Left renal cortex interstitium (tissue), 4 donors: ENCODE data around the gene PPP6R1. TPM values are rescaled to one million over a fixed set of nuclear protein-coding genes. Genes with fewer than 3 reads are reported as not detected.

ENCODE experiments used
- DNase-seq, 4 donors: peaks; one replicate each; pipeline ENCODE4 v3.0.0-alpha.2; 2013; ENCODE audit warnings: low read depth in 4 of 4, low spot score in 2 of 4, missing footprints in 1 of 4
- polyA plus RNA-seq, 4 donors: library from polyadenylated mRNA; unstranded; fragments of 120-200 nt; gene quantifications; one replicate each; pipeline ENCODE4 v1.2.1, GENCODE V29; 2013; ENCODE audit not compliant: insufficient read length in 4 of 4

PPP6R1 gene
- polyA plus RNA-seq, 4 donors = 37.3 to 61.5 (median 51.1) TPM

DNA sequence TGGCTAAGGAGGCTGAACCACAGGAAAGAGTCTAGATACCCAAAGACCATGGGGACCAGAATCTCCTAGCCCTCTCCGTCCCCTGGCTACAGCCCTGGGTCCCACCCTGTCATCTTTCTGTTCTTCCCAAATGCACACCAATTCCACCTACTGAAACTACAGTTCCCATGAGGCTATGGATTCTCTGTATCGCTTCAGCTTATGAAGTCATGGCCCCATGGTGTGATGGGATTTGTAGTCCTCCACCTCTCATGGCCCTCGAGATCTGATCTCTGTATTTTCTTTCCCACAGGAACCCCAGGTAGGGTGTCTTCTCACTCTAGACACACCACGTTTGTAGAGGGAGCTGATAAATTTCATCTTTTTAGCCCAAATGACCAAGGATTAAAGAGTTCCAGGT is 61.3 kb downstream of the PPP6R1 start:
- no peak for DNase-seq

DNA sequence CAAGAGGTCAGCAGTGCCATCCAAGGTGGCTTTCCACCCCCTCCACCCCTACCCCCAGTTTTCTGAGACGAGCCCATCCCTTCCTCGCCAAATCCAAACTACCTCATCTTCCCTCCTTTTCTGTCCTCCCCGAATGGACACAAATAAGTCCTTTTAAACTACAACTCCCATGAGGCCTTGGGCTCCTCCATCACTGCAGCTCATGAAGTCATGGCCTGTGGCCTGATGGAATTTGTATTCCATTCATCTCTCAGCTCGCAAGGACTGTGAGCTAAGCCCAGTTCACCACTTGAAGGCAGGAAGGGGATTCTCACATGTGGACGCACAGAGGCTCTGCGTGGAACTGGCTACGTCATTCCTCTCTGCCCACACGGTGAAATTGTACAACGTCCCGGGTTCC is 62.0 kb downstream of the PPP6R1 start:
- DNase-seq = no peak

DNA sequence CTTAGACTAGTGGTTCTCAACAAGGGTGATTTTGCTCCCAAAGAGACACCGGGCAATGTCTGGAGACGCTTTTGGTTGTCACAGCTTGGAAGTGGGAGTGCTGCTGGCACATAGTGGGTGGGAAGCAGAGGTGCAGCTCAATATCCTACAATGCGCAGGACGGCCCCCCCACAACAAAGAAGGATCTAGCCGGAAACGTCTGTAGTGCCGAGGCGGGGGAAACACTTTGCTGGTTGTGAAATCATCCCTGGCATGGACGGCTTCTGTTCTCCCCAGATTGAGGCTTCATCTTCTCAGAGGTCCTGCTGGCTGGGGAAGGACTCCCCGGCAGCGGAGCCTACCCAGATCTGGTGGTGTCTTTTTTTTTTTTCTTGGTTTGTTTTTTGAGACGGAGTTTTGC is 65.3 kb downstream of the PPP6R1 start:
- no peak for DNase-seq

DNA sequence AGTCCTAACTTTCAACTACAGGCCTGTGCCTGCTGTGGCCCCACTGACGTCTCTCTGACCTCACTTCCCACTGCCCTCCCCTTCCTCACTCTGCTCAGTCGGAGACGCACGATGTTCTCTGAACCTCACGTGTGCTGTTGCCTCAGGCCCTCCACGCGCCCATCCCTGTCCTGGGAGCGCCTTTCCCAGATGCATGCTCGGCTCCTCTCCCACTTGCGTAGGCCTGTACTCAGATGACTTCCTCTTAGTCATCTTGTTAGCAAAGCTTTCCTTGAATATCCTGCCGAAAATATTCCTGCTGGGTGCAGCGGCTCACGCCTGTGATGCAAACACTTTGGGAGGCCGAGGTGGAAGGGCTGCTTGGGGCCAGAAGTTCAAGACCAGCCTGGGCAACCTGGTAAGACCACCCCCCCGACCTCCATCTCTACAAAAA is 69.4 kb downstream of the PPP6R1 start:
- no peak for DNase-seq

DNA sequence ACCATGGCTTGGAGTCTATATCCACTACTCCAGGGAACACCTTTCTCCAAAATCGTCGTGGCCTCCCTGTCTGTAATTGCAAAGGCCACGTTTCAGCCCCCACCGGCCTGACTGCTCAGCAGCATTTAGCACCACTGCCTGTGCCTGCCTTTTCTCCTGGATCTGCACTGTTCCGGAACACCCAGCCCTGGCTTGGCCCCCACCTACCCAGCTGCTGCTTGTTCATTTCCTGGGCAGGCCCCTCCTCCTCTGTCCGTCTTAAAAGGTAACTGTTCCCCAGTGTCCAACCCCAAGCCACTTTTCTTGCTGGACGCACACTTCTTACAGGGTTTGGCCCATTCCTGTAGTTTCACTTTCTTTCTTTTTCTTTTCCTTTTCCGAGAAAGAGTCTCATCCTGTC is 70.2 kb downstream of the PPP6R1 start:
- no peak for DNase-seq

DNA sequence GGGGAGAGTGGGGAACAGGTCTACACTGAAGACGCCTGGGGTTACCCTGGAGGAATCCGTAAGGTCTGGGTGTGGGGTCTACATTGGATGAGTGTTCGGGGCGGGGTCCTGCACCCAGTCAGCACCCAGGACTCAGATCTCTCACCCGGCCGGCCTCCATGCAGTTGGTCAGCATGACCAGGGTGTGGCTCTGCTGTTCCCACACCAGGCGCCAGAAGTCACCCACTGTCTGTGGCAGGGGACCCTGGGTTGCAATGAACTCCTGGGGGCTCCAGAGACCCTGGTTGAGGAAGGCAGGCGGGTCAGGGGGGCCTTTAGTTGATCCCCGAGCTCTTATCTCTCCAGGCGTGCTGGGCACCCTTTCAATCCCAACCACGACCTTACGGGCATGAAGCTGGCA is 72.7 kb downstream of the PPP6R1 start:
- DNase-seq = no peak

DNA sequence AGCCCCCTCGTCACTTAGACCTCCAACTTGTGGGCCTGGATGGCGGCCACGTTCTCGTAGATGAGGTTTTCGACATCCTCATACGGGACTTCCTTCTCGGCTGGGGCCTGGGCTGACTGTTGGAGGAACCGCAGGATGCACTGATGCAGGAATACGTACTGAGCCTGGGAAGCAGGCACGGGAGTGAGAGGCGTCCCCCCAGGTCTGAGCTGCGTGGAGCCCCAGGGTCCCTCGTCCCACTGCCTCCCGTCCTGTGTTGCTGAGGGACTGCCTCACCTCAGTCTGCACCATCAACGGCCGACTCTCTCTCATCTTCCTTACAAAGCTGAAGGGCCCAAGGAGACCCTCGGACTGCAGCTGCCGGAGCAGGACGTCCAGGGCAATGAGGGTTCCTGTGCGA is 77.1 kb downstream of the PPP6R1 start:
- DNase-seq = no peak

Other genes starting within 250 kb of the PPP6R1 start
- gene GP6, start 220.8 kb downstream of the PPP6R1 start, polyA plus RNA-seq = 1 to 10 TPM in 1 of 4 donors, under 1 TPM in 3; 0.32 to 1.5 (median 0.62) TPM
- 10 to 100 TPM; 12.2 to 29.8 (median 23.9) TPM for gene RDH13, start 195.9 kb downstream of the PPP6R1 start, polyA plus RNA-seq
- gene EPS8L1, start 183.1 kb downstream of the PPP6R1 start, polyA plus RNA-seq = 10 to 100 TPM; 38.4 to 86.0 (median 63.3) TPM
- gene PPP1R12C, start 141.4 kb downstream of the PPP6R1 start, polyA plus RNA-seq = 100 to 1,000 TPM in 2 of 4 donors, 10 to 100 TPM in 2; 58.7 to 123 (median 100) TPM
- gene TNNT1, start 109.8 kb downstream of the PPP6R1 start, polyA plus RNA-seq = 1 to 10 TPM; 2.7 to 7.7 (median 4.1) TPM
- gene TNNI3, start 101.3 kb downstream of the PPP6R1 start, polyA plus RNA-seq = 1 to 10 TPM; 3.3 to 6.6 (median 4.4) TPM
- 1 to 10 TPM; 5.1 to 10.0 (median 9.6) TPM for gene DNAAF3, start 92.4 kb downstream of the PPP6R1 start, polyA plus RNA-seq
- under 1 TPM; 0.07 to 0.71 (median 0.17) TPM for gene SYT5, start 78.7 kb downstream of the PPP6R1 start, polyA plus RNA-seq
- gene PTPRH, start 49.5 kb downstream of the PPP6R1 start, polyA plus RNA-seq = under 1 TPM; 0.06 to 0.17 (median 0.11) TPM
- 1 to 10 TPM; 2.4 to 7.4 (median 4.0) TPM for gene TMEM86B, start 30.3 kb downstream of the PPP6R1 start, polyA plus RNA-seq
- gene HSPBP1, start 21.1 kb upstream of the PPP6R1 start, polyA plus RNA-seq = 10 to 100 TPM; 26.0 to 51.5 (median 42.0) TPM
- 10 to 100 TPM; 14.4 to 21.4 (median 15.9) TPM for gene BRSK1, start 25.0 kb upstream of the PPP6R1 start, polyA plus RNA-seq
- 1 to 10 TPM; 1.0 to 1.7 (median 1.3) TPM for gene TMEM150B, start 66.3 kb upstream of the PPP6R1 start, polyA plus RNA-seq
- 10 to 100 TPM; 13.5 to 36.8 (median 27.2) TPM for gene KMT5C, start 80.9 kb upstream of the PPP6R1 start, polyA plus RNA-seq
- gene COX6B2, start 95.7 kb upstream of the PPP6R1 start, polyA plus RNA-seq = 1 to 10 TPM in 3 of 4 donors, under 1 TPM in 1; 0.76 to 1.8 (median 1.4) TPM
- under 1 TPM; 0.08 to 0.49 (median 0.21) TPM for gene GARIN5B, start 104.2 kb upstream of the PPP6R1 start, polyA plus RNA-seq
- 1 to 10 TPM; 1.0 to 2.6 (median 1.6) TPM for gene IL11, start 111.4 kb upstream of the PPP6R1 start, polyA plus RNA-seq
- under 1 TPM in 2 of 4 donors, not detected in 2; 0.40 to 0.76 TPM for gene TMEM190, start 117.8 kb upstream of the PPP6R1 start, polyA plus RNA-seq
- 1 to 10 TPM in 2 of 4 donors, under 1 TPM in 2; 0.18 to 2.4 (median 1.0) TPM for gene TMEM238, start 125.3 kb upstream of the PPP6R1 start, polyA plus RNA-seq
- gene RPL28, start 126.9 kb upstream of the PPP6R1 start, polyA plus RNA-seq = 1,000 to 10,000 TPM in 3 of 4 donors, 100 to 1,000 TPM in 1; 826 to 1,568 (median 1,229) TPM
- 10 to 100 TPM; 38.3 to 71.0 (median 48.0) TPM for gene UBE2S, start 148.8 kb upstream of the PPP6R1 start, polyA plus RNA-seq
- gene SHISA7, start 184.3 kb upstream of the PPP6R1 start, polyA plus RNA-seq = under 1 TPM; 0.16 to 0.38 (median 0.22) TPM
- 10 to 100 TPM; 33.8 to 59.3 (median 42.8) TPM for gene ISOC2, start 202.6 kb upstream of the PPP6R1 start, polyA plus RNA-seq
- not detected for gene C19orf85, start 205.7 kb upstream of the PPP6R1 start, polyA plus RNA-seq
- 1 to 10 TPM; 2.3 to 6.8 (median 4.4) TPM for gene ZNF628, start 217.6 kb upstream of the PPP6R1 start, polyA plus RNA-seq
- gene NAT14, start 226.2 kb upstream of the PPP6R1 start, polyA plus RNA-seq = 10 to 100 TPM; 41.9 to 74.3 (median 57.1) TPM
- 1 to 10 TPM; 1.4 to 3.1 (median 2.1) TPM for gene SSC5D, start 229.4 kb upstream of the PPP6R1 start, polyA plus RNA-seq